GM19238 (cell line): ENCODE measurements around the gene HELZ2.

ENCODE experiments used
- DNase-seq: peaks from one replicate; pipeline ENCODE4 v3.0.0; 2011; ENCODE audit warnings: low spot score; ENCODE audit not compliant: insufficient read length

The HELZ2 gene

GRCh38 chr20:63539441-63540370 lies 34.3 kb downstream of the HELZ2 start:
- DNase-seq = no peak

GRCh38 chr20:63539092-63539430 lies 35.0 kb downstream of the HELZ2 start:
- no peak for DNase-seq

DNA sequence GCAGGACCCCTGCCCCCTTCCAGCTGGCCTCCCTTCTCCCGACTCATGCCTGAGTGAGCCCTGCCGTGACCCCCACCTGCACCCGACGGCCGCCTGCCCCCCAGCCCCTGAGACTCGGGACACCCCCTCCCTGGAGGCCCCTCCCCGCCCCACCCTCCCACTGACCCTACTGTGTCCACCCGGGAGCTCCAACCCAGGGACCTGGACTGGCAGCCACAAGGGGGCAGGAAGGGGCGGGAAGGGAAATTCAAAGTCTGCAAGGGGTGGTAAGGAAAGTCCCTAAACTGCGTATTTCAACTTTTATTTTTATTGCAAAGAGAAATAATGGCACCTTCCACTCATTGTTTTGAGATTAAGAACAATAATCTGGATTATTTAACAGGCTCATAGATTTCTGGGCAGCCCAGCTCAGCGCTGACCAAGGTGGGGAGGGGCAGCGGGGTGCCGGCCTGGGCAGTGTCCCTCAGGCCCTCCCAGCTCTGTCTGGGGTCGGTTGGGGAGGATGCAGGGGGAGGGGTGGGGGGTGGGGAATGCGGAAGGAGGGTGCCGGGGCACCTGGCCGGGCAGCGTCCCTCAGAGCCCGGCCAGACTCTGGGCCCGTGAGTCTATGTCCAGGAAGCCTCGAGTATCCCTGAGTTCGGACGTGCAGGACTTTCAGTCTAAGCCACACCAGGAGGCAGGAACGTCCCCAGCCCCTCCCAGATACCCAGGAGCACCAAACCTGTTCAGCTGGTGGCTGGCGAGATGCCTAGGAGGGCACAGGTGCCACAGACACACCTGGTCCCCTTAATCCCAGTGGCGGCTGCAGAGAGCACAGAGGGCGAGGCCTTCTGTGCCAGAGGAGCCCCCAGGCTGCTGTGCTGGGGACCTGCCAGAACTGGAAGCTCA lies 35.6 kb downstream of the HELZ2 start:
- DNase-seq = no peak

DNA sequence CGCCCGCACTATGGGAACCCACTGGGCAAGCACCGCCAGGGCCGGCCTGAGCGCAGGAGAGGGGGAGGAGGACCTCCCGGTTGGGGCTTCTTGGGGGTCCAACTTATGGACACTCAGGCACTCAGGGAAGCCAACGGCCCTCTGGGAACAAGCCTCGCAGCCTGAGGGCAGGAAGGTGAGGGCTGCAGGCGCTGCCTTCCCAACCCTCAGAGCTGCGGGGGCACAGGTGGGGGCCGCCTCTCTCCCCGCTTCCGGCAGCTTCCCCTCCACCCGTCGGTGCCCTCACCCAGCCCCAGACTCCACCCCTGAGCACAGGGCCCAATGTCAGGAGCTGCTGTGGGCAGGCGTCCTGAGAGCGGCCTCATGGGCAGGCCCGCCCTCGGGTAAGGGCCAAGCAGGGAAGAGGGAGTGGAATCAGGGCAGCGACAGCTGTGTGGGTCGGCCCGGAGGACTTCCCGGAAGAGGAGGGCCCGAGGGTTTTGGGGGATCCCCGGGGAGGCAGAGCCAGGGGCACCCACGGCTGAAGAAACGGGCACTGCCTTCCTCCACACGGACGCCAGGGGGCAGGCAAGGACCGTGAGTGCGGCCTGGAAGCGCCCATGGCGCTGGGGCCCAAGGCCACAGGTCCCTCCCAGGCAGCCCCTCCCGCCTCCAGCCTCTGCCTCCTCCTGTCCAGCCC lies 36.4 kb downstream of the HELZ2 start:
- peak; percentile 100 for DNase-seq

GRCh38 chr20:63536997-63537524 lies 37.0 kb downstream of the HELZ2 start, which contains the start of gene PTK6:
Gene PTK6 (minus strand): TSS chr20:63537376. CDS start chr20:63537314, 62 bp downstream.
- peak; percentile 56 for DNase-seq

DNA sequence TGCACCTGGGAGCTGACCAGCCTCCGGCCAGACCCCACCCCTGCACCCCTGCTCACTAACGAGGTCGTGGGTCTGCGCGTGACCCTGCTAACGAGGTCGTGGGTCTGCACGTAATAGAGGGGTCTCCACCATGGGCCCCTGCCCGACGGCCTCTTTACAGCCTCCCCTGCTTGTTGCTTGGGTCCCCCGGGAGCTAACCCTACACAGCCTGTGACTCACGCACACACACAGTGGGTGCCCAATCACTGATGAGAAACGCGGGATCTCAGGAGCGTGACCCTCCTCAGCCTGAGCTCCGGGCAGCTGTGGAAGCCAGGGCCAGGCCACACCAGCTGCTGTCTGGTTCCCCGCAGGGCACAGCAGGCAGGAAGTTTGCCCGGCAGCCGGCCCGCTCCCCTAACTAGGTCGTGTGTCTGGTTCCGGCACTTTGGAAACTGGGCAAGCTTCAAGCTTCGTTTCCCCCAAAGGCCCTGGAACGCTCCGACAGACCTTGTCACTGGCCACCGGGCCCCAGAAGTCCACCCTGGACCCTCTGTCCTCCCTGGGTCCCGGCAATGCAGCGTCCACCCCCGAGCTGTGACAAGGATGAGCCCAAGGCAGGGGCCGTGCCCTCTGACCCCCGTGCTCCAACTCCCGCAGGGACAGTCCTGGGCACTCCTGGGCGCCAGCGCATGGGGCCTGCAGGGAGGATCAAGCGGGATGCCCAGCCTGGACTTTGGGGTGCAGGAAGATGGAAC lies 37.6 kb downstream of the HELZ2 start:
- DNase-seq = no peak

- DNase-seq = no peak
These were observed 39.0 kb downstream of the HELZ2 start for GRCh38 chr20:63534831-63535651.

DNA sequence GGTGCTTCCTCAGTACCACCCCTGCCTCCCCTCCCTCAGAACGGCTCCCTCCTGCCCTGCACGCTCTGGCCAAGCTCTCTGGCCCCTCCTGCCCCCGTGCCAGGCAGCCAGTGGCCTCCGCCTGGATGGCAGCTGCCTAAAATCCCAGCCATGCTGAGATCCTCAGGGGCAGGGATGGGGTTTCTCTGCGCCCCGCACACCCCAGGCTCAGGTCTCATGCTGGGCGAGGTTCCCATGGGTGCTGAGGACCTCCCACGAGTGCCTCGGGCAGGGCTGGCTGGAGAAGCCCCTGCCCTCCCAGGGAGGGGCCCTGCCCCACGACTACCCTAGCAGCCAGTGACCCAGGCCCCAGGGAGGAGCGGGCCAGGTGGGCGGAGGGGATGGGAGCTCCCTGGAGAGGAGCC lies 39.6 kb downstream of the HELZ2 start:
- DNase-seq = no peak

DNA sequence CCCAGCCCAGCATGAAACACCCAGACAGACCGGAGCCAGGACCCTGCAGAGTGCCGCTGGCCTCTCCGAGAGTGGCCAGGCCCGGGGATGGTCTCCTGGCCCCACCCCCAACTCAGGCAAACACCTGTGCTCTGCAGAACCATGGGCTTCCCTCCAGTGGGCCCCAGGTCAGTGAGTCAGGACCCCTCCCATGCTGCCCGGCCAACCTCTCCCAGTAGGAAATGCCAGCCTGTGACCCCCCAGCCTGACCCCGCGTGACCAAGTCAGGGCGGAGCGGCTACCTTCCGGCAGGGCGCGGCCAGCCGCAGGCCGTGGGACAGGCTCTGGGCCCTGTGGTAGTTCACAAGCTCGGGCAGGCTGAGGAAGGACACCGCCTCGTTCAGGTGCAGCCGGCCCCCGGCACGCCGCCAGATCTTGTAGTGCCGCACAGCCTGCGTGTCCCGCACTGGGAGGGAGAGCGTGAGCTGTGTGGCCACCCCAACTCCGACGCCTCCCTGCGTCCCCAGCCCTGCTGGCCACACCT lies 40.1 kb downstream of the HELZ2 start:
- no peak for DNase-seq

- DNase-seq = no peak
These were observed 40.7 kb downstream of the HELZ2 start for GRCh38 chr20:63533388-63533787.

GRCh38 chr20:63532449-63532971 lies 41.5 kb downstream of the HELZ2 start:
- no peak for DNase-seq

DNA sequence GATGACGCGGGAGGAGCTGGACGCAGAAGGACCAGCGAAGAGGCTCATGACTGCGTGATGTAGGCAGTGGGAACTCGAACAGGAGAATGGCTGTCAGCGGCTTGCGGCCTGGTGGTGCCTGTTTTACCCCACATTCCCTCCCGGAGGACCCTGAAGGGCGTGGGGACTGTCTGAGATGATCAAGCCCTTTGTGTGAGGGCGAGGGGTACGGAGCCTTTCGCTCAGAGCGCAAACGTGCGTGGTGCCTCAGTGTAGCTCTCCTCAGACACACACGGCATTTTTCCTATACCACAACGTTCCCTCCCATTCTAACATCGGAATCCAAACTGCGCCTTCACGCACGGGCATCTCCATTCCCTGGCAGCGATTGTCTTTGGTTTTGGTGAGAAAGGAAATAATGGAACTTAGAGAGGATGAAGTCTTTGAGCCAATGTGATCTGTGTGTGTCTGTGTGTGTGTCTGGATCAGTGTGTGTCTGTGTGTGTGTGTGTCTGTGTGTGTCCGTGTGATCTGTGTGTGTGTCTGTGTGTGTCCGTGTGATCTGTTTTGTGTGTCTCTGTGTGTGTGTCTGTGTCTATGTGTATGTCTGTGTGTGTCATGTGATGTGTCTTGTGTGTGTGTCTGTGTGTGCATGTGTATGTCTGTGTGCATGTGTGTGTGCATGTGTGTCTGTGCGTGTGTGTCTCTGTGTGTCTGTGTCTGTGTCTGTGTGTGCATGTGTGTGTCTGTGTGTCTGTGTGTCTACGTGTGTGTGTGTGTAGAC lies 42.2 kb downstream of the HELZ2 start:
- DNase-seq = no peak

DNA sequence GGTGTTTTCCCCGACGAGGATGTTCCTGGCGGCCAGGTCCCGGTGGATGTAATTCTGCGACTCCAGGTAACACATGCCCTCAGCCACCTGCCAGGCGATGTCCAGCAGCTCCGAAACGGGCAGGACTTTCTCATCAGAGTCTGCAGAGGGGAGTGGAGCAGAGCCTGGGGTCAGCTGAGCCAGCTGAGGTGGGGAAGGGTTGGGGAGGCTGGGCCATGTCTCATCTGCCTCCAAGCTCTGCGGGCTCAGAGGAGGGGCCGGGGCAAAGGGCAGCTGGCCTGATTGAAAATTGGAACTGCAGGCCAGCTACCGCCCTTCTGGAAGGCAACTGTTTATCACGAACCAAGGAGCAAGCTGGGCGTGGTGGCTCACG lies 43.3 kb downstream of the HELZ2 start:
- no peak for DNase-seq

- DNase-seq = no peak
These were observed 43.9 kb downstream of the HELZ2 start for GRCh38 chr20:63529861-63530787.

GRCh38 chr20:63529180-63529860 lies 44.7 kb downstream of the HELZ2 start:
- DNase-seq = no peak

DNA sequence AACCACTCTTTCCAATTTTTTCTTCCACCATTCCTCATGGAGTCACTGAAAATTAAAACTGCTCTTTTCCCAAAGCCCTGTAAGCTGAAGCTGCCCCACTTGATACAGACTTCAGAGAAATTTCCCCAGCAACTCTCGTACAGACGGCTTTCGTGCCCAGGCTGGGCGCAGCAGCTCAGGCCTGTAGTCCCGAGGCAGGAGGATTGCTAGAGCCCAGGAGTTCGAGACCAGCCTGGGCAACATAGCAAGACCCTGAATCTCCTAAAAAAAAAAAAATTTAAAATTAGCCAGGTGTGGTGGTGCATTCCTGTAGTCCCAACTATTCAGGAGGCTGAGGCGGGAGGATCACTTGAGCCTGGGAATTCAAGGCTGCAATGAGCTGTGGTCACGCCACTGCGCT lies 46.9 kb downstream of the HELZ2 start:
- DNase-seq = no peak

- DNase-seq = no peak
These were observed 48.1 kb downstream of the HELZ2 start for GRCh38 chr20:63525971-63526370.
